Daoy (cell line): ENCODE measurements around the gene COA8. TPM values are rescaled to one million over a fixed set of nuclear protein-coding genes. Genes with fewer than 3 reads are reported as not detected.
"Not testable (repeated sequence)": the region's sequence is repeated elsewhere in the genome, so short reads cannot be mapped to it uniquely, and the experiment has no call there.

Source experiments
- DNase-seq: peaks from one replicate; pipeline ENCODE4 v3.0.0-alpha.2; 2015; ENCODE audit warnings: low read depth
- total RNA-seq: library from RNA; depleted of rRNA; stranded (reverse); fragments of >200 nt; shearing (Covaris generic); gene quantifications from 2 replicates; pipeline ENCODE4 v1.2.3, GENCODE V29; 2014

The COA8 gene
- total RNA-seq, 1 experiment from 2014 or later: 48.2 TPM

- DNase-seq: no peak
Observed at GRCh38 chr14:103569408-103569807, 6.6 kb downstream of the COA8 start.

GRCh38 chr14:103574104-103574503, 11.3 kb downstream of the COA8 start:
- no peak for DNase-seq

GRCh38 chr14:103574707-103575285, 12.0 kb downstream of the COA8 start:
- no peak for DNase-seq

GRCh38 chr14:103576371-103577024, 13.7 kb downstream of the COA8 start:
- peak; percentile 95 for DNase-seq

- no peak for DNase-seq
Observed at GRCh38 chr14:103578401-103579075, 15.8 kb downstream of the COA8 start.

GRCh38 chr14:103581206-103581605, 18.4 kb downstream of the COA8 start:
- no peak for DNase-seq

GRCh38 chr14:103581954-103582703, 19.4 kb downstream of the COA8 start:
- DNase-seq: no peak

GRCh38 chr14:103584326-103584915, 21.7 kb downstream of the COA8 start:
- DNase-seq: no peak

GRCh38 chr14:103593577-103593976, 30.8 kb downstream of the COA8 start:
- no peak for DNase-seq

GRCh38 chr14:103594265-103594664, 31.5 kb downstream of the COA8 start:
- peak; percentile 95 for DNase-seq

- peak; percentile 95 for DNase-seq
Observed at GRCh38 chr14:103597623-103598377, 35.0 kb downstream of the COA8 start.

- DNase-seq: no peak
Observed at GRCh38 chr14:103600503-103600902, 37.7 kb downstream of the COA8 start.

GRCh38 chr14:103604620-103605019, 41.9 kb downstream of the COA8 start:
- DNase-seq: no peak

GRCh38 chr14:103606963-103607668, 44.4 kb downstream of the COA8 start:
- peak; percentile 86 for DNase-seq

- no peak for DNase-seq
Observed at GRCh38 chr14:103607822-103608221, 45.1 kb downstream of the COA8 start.

GRCh38 chr14:103609081-103609480, 46.3 kb downstream of the COA8 start:
- not testable (repeated sequence) for DNase-seq

- DNase-seq: no peak
Observed at GRCh38 chr14:103611215-103611614, 48.5 kb downstream of the COA8 start.

- DNase-seq: no peak
Observed at GRCh38 chr14:103613517-103613916, 50.8 kb downstream of the COA8 start.

GRCh38 chr14:103616635-103617300, 54.0 kb downstream of the COA8 start:
- no peak for DNase-seq

GRCh38 chr14:103619057-103619456, 56.3 kb downstream of the COA8 start:
- peak; percentile 41 for DNase-seq
